ENCODE measurements around the gene TCP11. TPM values are rescaled to one million over a fixed set of nuclear protein-coding genes. Genes with fewer than 3 reads are reported as not detected.

TCP11 gene
- total and polyA plus RNA-seq, 2 of the 13 experiments (the other 11 are each of a cell fraction or from before 2014, with no cell fraction given) = 0.04 TPM; not detected in 1

- no peaks in the 10 kb centered on the region for H3K79me2 ChIP-seq (ENCODE audit: insufficient read depth, low read length)
- in situ Hi-C loops (cut with HindIII; ENCODE audit: extremely low pct_ligation_motif_present, low pct_unique_long_range_greater_than_20kb) (loop anchor here (5.0 kb wide), 2 partner anchors 62 to 97 kb away; no protein-coding TSS in a partner anchor), intact Hi-C loops (cut with micrococcal nuclease; ENCODE audit: unreplicated experiment) (loop anchor here (1.0 to 10.0 kb wide), 3 partner anchors 60 to 281 kb away; no protein-coding TSS in a partner anchor)
- H3K36me3 ChIP-seq (replicated peaks in 1 of 2; ENCODE audit: control insufficient read depth in 1 of 2, insufficient read depth in 2 of 2, low read length in 2 of 2) = no peaks in the 10 kb centered on the region
- peaks cover 19% of the 10 kb centered on the region for H3K4me1 ChIP-seq (ENCODE audit: insufficient read depth, low read length)
- TF ChIP-seq FOXO4 (CRISPR knock-in tag; conservative IDR thresholded peaks at IDR 0.05) (0 out of 2 replicates have a peak, but pooled peaks have one; percentile 63), RBAK (CRISPR knock-in tag; IDR thresholded peaks at IDR 0.05) (no peak), TCF12 (IDR thresholded peaks at IDR 0.05) (no peak), TCF12 (CRISPR knock-in tag; IDR thresholded peaks at IDR 0.05) (no peak), ATF3 (CRISPR knock-in tag; IDR thresholded peaks at IDR 0.05) (no peak), JARID2 (CRISPR knock-in tag; IDR thresholded peaks at IDR 0.05; ENCODE audit: insufficient replicate concordance) (no peak), CENPT (CRISPR knock-in tag; IDR thresholded peaks at IDR 0.05; ENCODE audit: low read depth) (no peak), ZC3H4 (CRISPR knock-in tag; IDR thresholded peaks at IDR 0.05; ENCODE audit: borderline replicate concordance) (no peak), ZBTB49 (CRISPR knock-in tag; IDR thresholded peaks at IDR 0.05; ENCODE audit: borderline replicate concordance) (no peak)
- H3K9me3 ChIP-seq (ENCODE audit: low read length) = no peaks in the 10 kb centered on the region
- H3K4me2 ChIP-seq (ENCODE audit: low read depth, low read length) = no peak overlapping the region
- DNase-seq (ENCODE audit: low spot score) = no peak
- H3K27me3 ChIP-seq (ENCODE audit: control insufficient read depth in 1 of 2, insufficient read depth in 2 of 2, low read length in 2 of 2) = peaks cover 0 to 19% of the 10 kb centered on the region in 2 experiments; a peak in 3 of 5 replicates
- CTCF ChIA-PET (ENCODE audit: low intra/inter-chr PET ratio, low total read pairs) = interaction anchor here (3.4 to 4.4 kb wide), 2 partner anchors 58 to 94 kb away, joined by 61 to 67 read pairs; no protein-coding TSS in a partner anchor
- H3K27ac ChIP-seq (ENCODE audit: extremely low read length, insufficient read depth, low read length) = no peak overlapping the region
- H4K20me1 ChIP-seq (ENCODE audit: insufficient read depth, low read length) = no peaks in the 10 kb centered on the region
- H3K4me3 ChIP-seq (replicated peaks in 1 of 3; ENCODE audit: insufficient read depth in 1 of 3, low read depth in 2 of 3, low read length in 3 of 3) = no peak overlapping the region
- POLR2A ChIA-PET = no interaction called here
- ATAC-seq = no peak
- FAIRE-seq = no peak
- H2AFZ ChIP-seq (ENCODE audit: low read length) = no peak overlapping the region
- 53% methylated on average over 3 of the region's 3 CpGs for WGBS (ENCODE audit: low lambda C conversion rate)
- H3K9ac ChIP-seq (ENCODE audit: insufficient read depth, low read depth, low read length) = no peak overlapping the region
- no TSS peak for BruUV-seq (replicated peaks)
Observed at GRCh38 chr6:35145757-35146156, 4.6 kb upstream of the TCP11 start.

Data from HepG2 (cell line).